SK-N-SH (cell line): ENCODE measurements around the gene SFXN5. TPM values are rescaled to one million over a fixed set of nuclear protein-coding genes. Genes with fewer than 3 reads are reported as not detected.

Source experiments
- CTCF ChIA-PET: fragments of 300-600, 350-600 bp; formaldehyde crosslinking; extraction: SDS; loops from one replicate; lab custom pipeline; 2021; lab: Yijun Ruan, JAX
- POLR2A ChIA-PET: fragments of 350-600 bp; sonication (Branson Sonifier 250); formaldehyde crosslinking; extraction: SDS; loops from one replicate; lab custom pipeline; 2020; ENCODE audit warnings: antibody characterized with exemption, inconsistent platforms; lab: Yijun Ruan, JAX
- DNase-seq: peaks from one replicate; pipeline ENCODE4 v3.0.0; 2012
- H2AFZ ChIP-seq: fragments of 200-600 bp; sonication (generic); 2 replicates; pipeline ENCODE4 v1.8.1; 2016; ENCODE audit warnings: antibody characterized with exemption, mild to moderate bottlenecking, low read depth
- H3F3A ChIP-seq: fragments of 200-600 bp; sonication (generic); replicated peaks from 2 replicates; pipeline ENCODE3; 2016; ENCODE audit warnings: antibody characterized with exemption, mild to moderate bottlenecking; ENCODE audit not compliant: insufficient read depth
- H3K27ac ChIP-seq, 2 experiments: fragments of 200-500 bp in 1 of 2; fragments of 200-600 bp in 1 of 2; sonication (Bioruptor generic) in 1 of 2; sonication (generic), shearing (Covaris generic) in 1 of 2; 2 replicates each; pipeline versions ENCODE4 v1.5.1 to v1.6.1; 2014 to 2016; ENCODE audit warnings: low read depth in 2 of 2, inconsistent platforms in 1 of 2, low read length in 1 of 2, mild to moderate bottlenecking in 1 of 2, mixed read lengths in 1 of 2
- H3K27me3 ChIP-seq: fragments of 200-600 bp; sonication (generic), shearing (Covaris generic); 2 replicates; pipeline ENCODE4 v1.6.1; 2016; ENCODE audit warnings: mixed run types; ENCODE audit not compliant: insufficient read depth
- H3K36me3 ChIP-seq, 2 experiments: fragments of 200-500 bp in 1 of 2; fragments of 200-600 bp in 1 of 2; sonication (Bioruptor generic) in 1 of 2; sonication (generic) in 1 of 2; replicated peaks in 1 of 2; 2 replicates each; pipeline versions ENCODE3 to v1.5.1; 2014 to 2016; ENCODE audit warnings: low read length in 1 of 2, mild to moderate bottlenecking in 1 of 2; ENCODE audit not compliant: insufficient read depth in 2 of 2, control insufficient read depth in 1 of 2
- H3K4me1 ChIP-seq, 2 experiments: fragments of 200-500 bp in 1 of 2; fragments of 200-600 bp in 1 of 2; sonication (Bioruptor generic) in 1 of 2; sonication (generic), shearing (Covaris generic) in 1 of 2; 2 replicates each; pipeline versions ENCODE4 v1.5.1 to v1.6.1; 2014 to 2016; ENCODE audit warnings: low read depth in 1 of 2, low read length in 1 of 2, mixed run types in 1 of 2; ENCODE audit not compliant: insufficient read depth in 2 of 2, control insufficient read depth in 1 of 2
- H3K4me2 ChIP-seq: fragments of 200-600 bp; sonication (generic), shearing (Covaris generic); 2 replicates; pipeline ENCODE4 v1.6.1; 2017; ENCODE audit warnings: mixed run types
- H3K4me3 ChIP-seq, 2 experiments: fragments of 200-500 bp in 1 of 2; fragments of 200-600 bp in 1 of 2; sonication (Bioruptor generic) in 1 of 2; sonication (generic), shearing (Covaris generic) in 1 of 2; 2 replicates each; pipeline versions ENCODE4 v1.5.1 to v1.8.1; 2014 to 2016; ENCODE audit warnings: low read depth in 2 of 2, inconsistent platforms in 1 of 2, low read length in 1 of 2, mild to moderate bottlenecking in 1 of 2, mixed read lengths in 1 of 2, moderate library complexity in 1 of 2
- H3K79me2 ChIP-seq: fragments of 200-600 bp; sonication (generic); 2 replicates; pipeline ENCODE4 v1.8.1; 2017; ENCODE audit warnings: mild to moderate bottlenecking; ENCODE audit not compliant: insufficient read depth
- H3K9ac ChIP-seq: fragments of 200-600 bp; sonication (generic); 2 replicates; pipeline ENCODE4 v1.6.1; 2017; ENCODE audit warnings: mixed run types
- H3K9me2 ChIP-seq: fragments of 200-600 bp; sonication (generic); 2 replicates; pipeline ENCODE4 v1.6.1; 2017; ENCODE audit warnings: mixed run types
- H3K9me3 ChIP-seq: fragments of 200-600 bp; sonication (generic); 2 replicates; pipeline ENCODE4 v1.6.1; 2017; ENCODE audit warnings: mixed run types, mild to moderate bottlenecking, moderate library complexity
- H4K20me1 ChIP-seq: fragments of 200-600 bp; sonication (generic); 2 replicates; pipeline ENCODE4 v1.6.1; 2017; ENCODE audit warnings: mild to moderate bottlenecking, mixed run types; ENCODE audit not compliant: insufficient read depth
- CTCF ChIP-seq: fragments of 200-600 bp; sonication (generic); IDR thresholded peaks from 2 replicates; pipeline ENCODE4 v1.6.1; 2017; ENCODE audit warnings: antibody characterized with exemption, mild to moderate bottlenecking, moderate library complexity
- ELF1 ChIP-seq: IDR thresholded peaks from 2 replicates; pipeline ENCODE4 v1.4.0; 2012
- EP300 ChIP-seq, 2 experiments: IDR thresholded peaks; 2 replicates each; pipeline versions ENCODE4 v1.4.0 to v1.6.1; 2012; ENCODE audit warnings: borderline replicate concordance in 1 of 2, low read depth in 1 of 2, low read length in 1 of 2
- EZH2phosphoT487 ChIP-seq: fragments of 200-600 bp; sonication (generic); IDR thresholded peaks from 2 replicates; pipeline ENCODE4 v1.6.1; 2017; ENCODE audit warnings: low read depth, mixed run types, mild to moderate bottlenecking, antibody characterized with exemption, moderate library complexity, borderline replicate concordance
- FOSL2 ChIP-seq: IDR thresholded peaks from 2 replicates; pipeline ENCODE4 v1.4.0; 2012; ENCODE audit warnings: low read depth, mild to moderate bottlenecking, moderate library complexity, borderline replicate concordance
- FOXJ3 ChIP-seq: sonication (generic); formaldehyde crosslinking; IDR thresholded peaks from 2 replicates; pipeline ENCODE4 v1.5.1; 2020; ENCODE audit warnings: mild to moderate bottlenecking, missing genetic modification reagents
- JUND ChIP-seq: IDR thresholded peaks from 2 replicates; pipeline ENCODE4 v1.4.0; 2012
- POLR2AphosphoS5 ChIP-seq: IDR thresholded peaks from 2 replicates; pipeline ENCODE4 v1.6.1; 2012; ENCODE audit warnings: low read depth, low read length
- TAF1 ChIP-seq: IDR thresholded peaks from 2 replicates; pipeline ENCODE4 v1.6.1; 2012; ENCODE audit warnings: low read depth, mild to moderate bottlenecking, low read length, moderate library complexity, borderline replicate concordance
- ZBTB33 ChIP-seq: IDR thresholded peaks from 2 replicates; pipeline ENCODE4 v1.4.0; 2012; ENCODE audit warnings: low read depth, borderline replicate concordance
- WGBS: methylation state at CpG from one replicate; pipeline ENCODE4 v1.1.6; 2017; ENCODE audit warnings: low lambda C conversion rate; 5-methylcytosine and 5-hydroxymethylcytosine counted together
- polyA plus RNA-seq, 3 experiments: library from polyadenylated mRNA; depleted of rRNA; stranded (reverse); fragments of >200 nt; gene quantifications; 2 replicates each; pipeline ENCODE4 v1.2.3, GENCODE V29; 2012

The SFXN5 gene
- polyA plus RNA-seq, 1 of the 3 experiments (the other 2 are of a cell fraction) = 9.9 TPM

- H3K27me3 ChIP-seq = peaks cover 99% of the 10 kb centered on the region
- WGBS = 10% methylated on average over 40 of the region's 48 CpGs
- H3K9me2 ChIP-seq = no peaks in the 10 kb centered on the region
- no peak overlapping the region for H3K27ac ChIP-seq
- H3K9me3 ChIP-seq = no peaks in the 10 kb centered on the region
- H3K4me1 ChIP-seq = peaks cover 7 to 13% of the 10 kb centered on the region in 2 experiments; a peak in 2 of 4 replicates
- H3K36me3 ChIP-seq = no peaks in the 10 kb centered on the region
- H3K9ac ChIP-seq = no peak overlapping the region
- no peak overlapping the region for H2AFZ ChIP-seq
- TF ChIP-seq JUND (no peak), EZH2phosphoT487 (peak; percentile 73; the same call in 1 of the 2 replicates), TAF1 (no peak)
- peaks cover 25% of the 10 kb centered on the region for H4K20me1 ChIP-seq
- ChIA-PET POLR2A (no interaction called here), CTCF (interaction anchor here (1.1 to 3.6 kb wide), 4 partner anchors 8 to 258 kb away, joined by 3 to 35 read pairs (median 8); partner anchors contain the start of gene SPR)
- peak; percentile 56 for DNase-seq
- H3K4me2 ChIP-seq = peak overlapping the region; percentile 88; the same call in 1 of the 2 replicates
- H3K79me2 ChIP-seq = no peaks in the 10 kb centered on the region
- no peaks in the 10 kb centered on the region for H3F3A ChIP-seq
- H3K4me3 ChIP-seq = peak overlapping the region in 1 of 2 experiments; percentile 40; a peak in 2 of 4 replicates
Measured at GRCh38 chr2:72919414-72920317, 151.8 kb downstream of the SFXN5 start.

GRCh38 chr2:72917877-72918553, 153.5 kb downstream of the SFXN5 start:
- peak overlapping the region; percentile 41; the same call in 1 of the 2 replicates for H3K4me2 ChIP-seq
- H2AFZ ChIP-seq = no peak overlapping the region
- ChIA-PET POLR2A (no interaction called here), CTCF (interaction anchor here (0.6 to 4.3 kb wide), 9 partner anchors 10 to 259 kb away, joined by 3 to 35 read pairs (median 3); partner anchors contain the start of gene SPR)
- no peaks in the 10 kb centered on the region for H3K36me3 ChIP-seq
- peaks cover 29% of the 10 kb centered on the region for H4K20me1 ChIP-seq
- 0% methylated on average over 27 of the region's 89 CpGs for WGBS
- peak; percentile 65 for DNase-seq
- no peaks in the 10 kb centered on the region for H3K9me3 ChIP-seq
- no peaks in the 10 kb centered on the region for H3K79me2 ChIP-seq
- peaks cover 7 to 13% of the 10 kb centered on the region in 2 experiments; a peak in 2 of 4 replicates for H3K4me1 ChIP-seq
- no peak overlapping the region for H3K4me3 ChIP-seq
- TF ChIP-seq EZH2phosphoT487 = peak; percentile 98
- TF ChIP-seq FOXJ3 = no peak
- TF ChIP-seq, all 33 proteins: peak for 1
- Histone ChIP-seq H3F3A (no peaks in the 10 kb centered on the region), H3K9me2 (no peaks in the 10 kb centered on the region), H3K27me3 (peaks cover 99% of the 10 kb centered on the region), H3K27ac (no peak overlapping the region), H3K9ac (no peak overlapping the region)

DNA sequence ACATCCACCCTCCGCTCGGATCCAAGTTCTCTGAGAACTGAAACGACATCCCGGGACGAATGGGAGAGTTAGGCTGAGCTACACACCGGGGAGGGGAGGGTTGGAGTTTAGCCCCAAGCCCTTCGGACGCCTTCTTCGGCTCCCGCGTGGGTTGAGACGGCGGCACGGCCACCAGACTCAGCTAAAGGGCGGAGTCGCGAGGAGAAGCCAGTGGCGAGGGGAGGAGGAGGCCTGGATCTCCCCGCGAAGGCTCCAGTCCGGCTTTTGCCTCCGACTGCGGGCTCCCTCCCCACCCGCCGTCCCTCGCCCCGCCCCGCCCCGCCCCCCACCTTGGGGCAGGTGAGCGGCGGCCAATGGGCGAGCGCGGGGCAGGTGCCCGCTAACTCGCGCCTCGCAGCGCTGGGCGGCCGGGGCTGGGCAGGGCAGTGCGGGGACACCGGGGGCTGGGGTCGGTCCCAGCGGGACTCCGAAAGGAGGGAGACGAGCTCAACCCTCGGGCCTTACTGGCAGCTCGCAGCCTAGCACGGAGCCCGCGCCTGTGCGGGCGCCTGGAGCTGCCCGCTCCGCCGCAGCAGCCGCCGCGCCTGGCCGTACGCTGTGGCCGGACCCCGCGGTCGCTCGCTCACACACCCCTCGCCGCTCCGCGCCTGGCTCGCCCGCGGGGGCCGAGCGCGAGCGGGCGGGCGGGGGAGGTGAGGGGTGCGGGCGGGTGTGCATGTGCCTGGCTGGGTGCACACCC, 154.2 kb downstream of the SFXN5 start, which contains the start of gene EMX1:
Gene EMX1 (plus strand): TSS at position 382 of the 739 bp plus-strand sequence. CDS start 334 bp downstream, at position 716.
- POLR2A ChIA-PET = no interaction called here

More for the DNA sequence above, 154.2 kb downstream of the SFXN5 start, which contains the start of gene EMX1:
- no peak within 1 kb of the TSS for H3K9ac ChIP-seq
- H3K4me3 ChIP-seq = no peak within 1 kb of the TSS
- H3K4me2 ChIP-seq = peak within 1 kb of the TSS; percentile 57; the same call in 1 of the 2 replicates
- WGBS = 6% methylated on average over 17 of the region's 82 CpGs
- CTCF ChIA-PET = interaction anchor here (0.8 to 4.3 kb wide), 8 partner anchors 21 to 260 kb away, joined by 3 to 35 read pairs (median 5); partner anchors contain the start of gene SPR
- no peaks in the 10 kb centered on the region for H3F3A ChIP-seq
- H3K9me3 ChIP-seq = no peaks in the 10 kb centered on the region
- no peaks in the 10 kb centered on the region for H3K79me2 ChIP-seq
- H3K27me3 ChIP-seq = peaks cover 92% of the 10 kb centered on the region
- peaks cover 7 to 13% of the 10 kb centered on the region in 2 experiments; a peak in 2 of 4 replicates for H3K4me1 ChIP-seq
- peak; percentile 77 for DNase-seq
- H3K36me3 ChIP-seq = no peaks in the 10 kb centered on the region
- H3K9me2 ChIP-seq = no peaks in the 10 kb centered on the region
- TF ChIP-seq ELF1 = no peak
- 0 out of 2 replicates have a peak, but pooled peaks have one; percentile 3 for TF ChIP-seq EZH2phosphoT487
- TF ChIP-seq EP300 (IDR thresholded peaks at IDR 0.05; ENCODE audit: borderline replicate concordance in 1 of 2, low read depth in 1 of 2, low read length in 1 of 2) = no peak
- TF ChIP-seq POLR2AphosphoS5 = no peak
- TF ChIP-seq ZBTB33 = no peak
- no peak for TF ChIP-seq FOSL2
- TF ChIP-seq CTCF = no peak
- TF ChIP-seq, all 33 proteins: peak for 1
- peaks cover 29% of the 10 kb centered on the region for H4K20me1 ChIP-seq
- no peak within 1 kb of the TSS for H3K27ac ChIP-seq
- H2AFZ ChIP-seq = no peak within 1 kb of the TSS
